Breast epithelium (tissue), 4 donors: ENCODE measurements around the gene FTO. TPM values are rescaled to one million over a fixed set of nuclear protein-coding genes. Genes with fewer than 3 reads are reported as not detected.
"Not testable (repeated sequence)": the region's sequence is repeated elsewhere in the genome, so short reads cannot be mapped to it uniquely, and the experiment has no call there.

Experiments
- DNase-seq, 2 donors: peaks; one replicate each; pipeline ENCODE4 v3.0.0-alpha.2; 2019; ENCODE audit warnings: low spot score in 2 of 2
- H3K27ac ChIP-seq, 2 donors: fragments of 200-600 bp; sonication (generic) in 1 of 2; one replicate each; pipeline ENCODE4 v1.5.1; 2016 to 2019; ENCODE audit warnings: mild to moderate bottlenecking in 1 of 2
- H3K27me3 ChIP-seq, 2 donors: fragments of 200-600 bp; sonication (generic) in 1 of 2; one replicate each; pipeline versions ENCODE4 v1.5.1 to v1.6.0; 2017 to 2019; ENCODE audit warnings: control low read depth in 1 of 2, mild to moderate bottlenecking in 1 of 2
- H3K36me3 ChIP-seq: fragments of 200-600 bp; one replicate; pipeline ENCODE4 v1.5.1; 2019
- H3K4me1 ChIP-seq, 2 donors: fragments of 200-600 bp; sonication (generic); one replicate each; pipeline ENCODE4 v1.5.1; 2016 to 2019; ENCODE audit warnings: control low read depth in 1 of 2
- H3K4me3 ChIP-seq, 3 donors: fragments of 200-600 bp; sonication (generic); 1 replicate in 2 of 3; 2 replicates in 1 of 3; pipeline ENCODE4 v1.5.1; 2016 to 2019; ENCODE audit warnings: mild to moderate bottlenecking in 3 of 3, moderate library complexity in 2 of 3
- H3K9me3 ChIP-seq, 2 donors: fragments of 200-600 bp; sonication (generic) in 1 of 2; one replicate each; pipeline ENCODE4 v1.5.1; 2016 to 2019; ENCODE audit warnings: control low read depth in 1 of 2
- CTCF ChIP-seq, 3 donors: fragments of 450-650 bp; IDR thresholded peaks; one replicate each; pipeline ENCODE4 v1.5.1; 2016 to 2017; ENCODE audit warnings: antibody characterized with exemption in 3 of 3, mild to moderate bottlenecking in 3 of 3, moderate library complexity in 3 of 3
- POLR2A ChIP-seq: fragments of 450-650 bp; IDR thresholded peaks from one replicate; pipeline ENCODE4 v1.6.1; 2016; ENCODE audit warnings: antibody characterized with exemption, mild to moderate bottlenecking, moderate library complexity
- POLR2AphosphoS5 ChIP-seq, 3 donors: sonication (generic); formaldehyde crosslinking; IDR thresholded peaks; one replicate each; pipeline ENCODE4 v1.6.1; 2017; ENCODE audit warnings: antibody characterized with exemption in 3 of 3
- intact Hi-C: fragments of 100-400 bp; cut with DNase I; formaldehyde crosslinking; loops from one replicate; pipeline ENCODE4 v1.15.1; 2023; ENCODE audit warnings: low total_unique reads
- total RNA-seq, 3 donors: library from RNA; depleted of rRNA; stranded (reverse); fragments of >200 nt; gene quantifications; one replicate each; pipeline ENCODE4 v1.1.0, GENCODE V29; 2016

FTO gene
- total RNA-seq, 3 donors from 2014 or later: 109 to 193 (median 174) TPM

GRCh38 chr16:53840456-53840855 is 136.5 kb downstream of the FTO start:
- no peak overlapping the region for H3K4me3 ChIP-seq
- TF ChIP-seq CTCF (IDR thresholded peaks at IDR 0.05) (no peak), POLR2AphosphoS5 (IDR thresholded peaks at IDR 0.05) (no peak), POLR2A (no peak)
- intact Hi-C loops: no loop called here

GRCh38 chr16:53841884-53842283 is 137.9 kb downstream of the FTO start:
- Histone ChIP-seq H3K27ac (peak overlapping the region in 1 of 2 donors; percentile 56), H3K27me3 (no peaks in the 10 kb centered on the region), H3K4me1 (peaks cover 0 to 5% of the 10 kb centered on the region in 2 donors), H3K36me3 (no peaks in the 10 kb centered on the region), H3K9me3 (no peaks in the 10 kb centered on the region), H3K4me3 (no peak overlapping the region)
- DNase-seq: no peak
- intact Hi-C loops: no loop called here
- TF ChIP-seq POLR2AphosphoS5 (IDR thresholded peaks at IDR 0.05) (no peak), POLR2A (no peak), CTCF (IDR thresholded peaks at IDR 0.05) (no peak)

More at GRCh38 chr16:53840456-53840855, 136.5 kb downstream of the FTO start:
- Histone ChIP-seq H3K9me3 (no peaks in the 10 kb centered on the region), H3K27me3 (no peaks in the 10 kb centered on the region), H3K36me3 (no peaks in the 10 kb centered on the region), H3K27ac (peak overlapping the region in 1 of 2 donors; percentile 56), H3K4me1 (peaks cover 0 to 5% of the 10 kb centered on the region in 2 donors)
- DNase-seq: no peak

- H3K9me3 ChIP-seq: no peaks in the 10 kb centered on the region
- H3K36me3 ChIP-seq: no peaks in the 10 kb centered on the region
- H3K4me3 ChIP-seq: no peak overlapping the region
- H3K27ac ChIP-seq: no peak overlapping the region
- H3K27me3 ChIP-seq: no peaks in the 10 kb centered on the region
- intact Hi-C loops: no loop called here
- DNase-seq: no peak
- H3K4me1 ChIP-seq: peaks cover 0 to 5% of the 10 kb centered on the region in 2 donors
- no peak for TF ChIP-seq POLR2AphosphoS5 (IDR thresholded peaks at IDR 0.05)
- no peak for TF ChIP-seq CTCF (IDR thresholded peaks at IDR 0.05)
- no peak for TF ChIP-seq POLR2A
Measured at GRCh38 chr16:53843084-53843483, 139.1 kb downstream of the FTO start.

GRCh38 chr16:53844804-53845203 is 140.8 kb downstream of the FTO start:
- H3K4me1 ChIP-seq: peaks cover 0 to 5% of the 10 kb centered on the region in 2 donors
- H3K36me3 ChIP-seq: no peaks in the 10 kb centered on the region
- intact Hi-C loops: no loop called here
- no peak overlapping the region for H3K4me3 ChIP-seq
- H3K9me3 ChIP-seq: no peaks in the 10 kb centered on the region
- H3K27me3 ChIP-seq: no peaks in the 10 kb centered on the region
- DNase-seq: no peak
- peak overlapping the region; percentile 56 to 70 for H3K27ac ChIP-seq
- TF ChIP-seq POLR2A (no peak), CTCF (IDR thresholded peaks at IDR 0.05) (no peak), POLR2AphosphoS5 (IDR thresholded peaks at IDR 0.05) (no peak)

- H3K9me3 ChIP-seq, DNase-seq, H3K4me3 ChIP-seq, intact Hi-C loops, H3K27me3 ChIP-seq, H3K27ac ChIP-seq, H3K4me1 ChIP-seq, H3K36me3 ChIP-seq: not testable (repeated sequence)
Measured at GRCh38 chr16:53846549-53846948, 142.6 kb downstream of the FTO start.

GRCh38 chr16:53846971-53847370 is 143.0 kb downstream of the FTO start:
- intact Hi-C loops: no loop called here
- Histone ChIP-seq H3K9me3 (no peaks in the 10 kb centered on the region), H3K4me1 (no peaks in the 10 kb centered on the region), H3K36me3 (no peaks in the 10 kb centered on the region), H3K27me3 (no peaks in the 10 kb centered on the region), H3K27ac (peak overlapping the region; percentile 40 to 46), H3K4me3 (no peak overlapping the region)
- TF ChIP-seq POLR2AphosphoS5 (IDR thresholded peaks at IDR 0.05) (no peak), CTCF (IDR thresholded peaks at IDR 0.05) (no peak), POLR2A (no peak)
- no peak for DNase-seq
